Omental fat pad (tissue), 4 donors: ENCODE results near the gene SOD3. TPM values are rescaled to one million over a fixed set of nuclear protein-coding genes. Genes with fewer than 3 reads are reported as not detected.

Source experiments
- ATAC-seq: fragments of 150-250 bp; one replicate; pipeline ENCODE4 v1.9.1; 2016; ENCODE audit warnings: mild to moderate bottlenecking, moderate library complexity; ENCODE audit not compliant: low FRiP score
- DNase-seq: peaks from one replicate; pipeline ENCODE4 v3.0.0-alpha.2; 2019; ENCODE audit warnings: low spot score
- CTCF ChIP-seq, 3 donors: fragments of 450-650 bp; IDR thresholded peaks; one replicate each; pipeline ENCODE4 v1.5.1; 2016 to 2017; ENCODE audit warnings: antibody characterized with exemption in 3 of 3, mild to moderate bottlenecking in 3 of 3, moderate library complexity in 2 of 3
- total RNA-seq, 4 donors: library from RNA; depleted of rRNA; stranded (reverse); fragments of >200 nt; gene quantifications; one replicate each; pipeline ENCODE4 v1.1.0, GENCODE V29; 2016

SOD3 gene
- total RNA-seq, 4 donors from 2014 or later: 42.3 to 79.5 (median 69.8) TPM

GRCh38 chr4:24795666-24796381 is 451 bp downstream of the SOD3 start:
- TF ChIP-seq CTCF (IDR thresholded peaks at IDR 0.05): no peak
- ATAC-seq (peak; percentile 5), DNase-seq (no peak)

GRCh38 chr4:24796620-24797019 is 1.2 kb downstream of the SOD3 start:
- TF ChIP-seq CTCF (IDR thresholded peaks at IDR 0.05): no peak
- no peak for ATAC-seq
- no peak for DNase-seq

GRCh38 chr4:24798036-24798610 is 2.8 kb downstream of the SOD3 start:
- TF ChIP-seq CTCF (IDR thresholded peaks at IDR 0.05): no peak
- DNase-seq: no peak

GRCh38 chr4:24799196-24799543 is 3.8 kb downstream of the SOD3 start:
- DNase-seq (no peak), ATAC-seq (no peak)
- TF ChIP-seq CTCF (IDR thresholded peaks at IDR 0.05): no peak

More at GRCh38 chr4:24798036-24798610, 2.8 kb downstream of the SOD3 start:
- no peak for ATAC-seq

- DNase-seq (no peak), ATAC-seq (no peak)
- no peak for TF ChIP-seq CTCF (IDR thresholded peaks at IDR 0.05)
These were observed 4.4 kb downstream of the SOD3 start for GRCh38 chr4:24799544-24800324.

- TF ChIP-seq CTCF (IDR thresholded peaks at IDR 0.05): no peak
- ATAC-seq: no peak
- DNase-seq: no peak
These were observed 5.0 kb downstream of the SOD3 start for GRCh38 chr4:24800325-24800895.
